Gastrocnemius medialis (tissue), 4 donors: ENCODE results near the gene SLC16A9. TPM values are rescaled to one million over a fixed set of nuclear protein-coding genes. Genes with fewer than 3 reads are reported as not detected.
"Not testable (repeated sequence)": the region's sequence is repeated elsewhere in the genome, so short reads cannot be mapped to it uniquely, and the experiment has no call there.

Experiments used
- ATAC-seq, 2 donors: fragments of 150-250 bp; one replicate each; pipeline ENCODE4 v1.9.1; 2016
- DNase-seq, 2 donors: peaks; one replicate each; pipeline ENCODE4 v3.0.0-alpha.2; 2019
- H3K27ac ChIP-seq, 4 donors: fragments of 200-600 bp; sonication (generic); 1 replicate in 1 of 4; 2 replicates in 3 of 4; pipeline ENCODE4 v1.5.1; 2016 to 2018; ENCODE audit warnings: mild to moderate bottlenecking in 2 of 4, moderate library complexity in 1 of 4
- H3K27me3 ChIP-seq, 3 donors: fragments of 200-600 bp; sonication (generic) in 2 of 3; 1 replicate in 1 of 3; 2 replicates in 2 of 3; pipeline versions ENCODE4 v1.5.1 to v1.6.0; 2016 to 2019; ENCODE audit warnings: mild to moderate bottlenecking in 1 of 3, moderate library complexity in 1 of 3
- H3K36me3 ChIP-seq, 2 donors: fragments of 200-600 bp; sonication (generic) in 1 of 2; one replicate each; pipeline ENCODE4 v1.5.1; 2017 to 2018
- H3K4me1 ChIP-seq, 2 donors: fragments of 200-600 bp; sonication (generic) in 1 of 2; one replicate each; pipeline ENCODE4 v1.5.1; 2016 to 2017; ENCODE audit warnings: mild to moderate bottlenecking in 2 of 2
- H3K4me3 ChIP-seq, 4 donors: fragments of 200-600 bp; sonication (generic) in 3 of 4; 1 replicate in 1 of 4; 2 replicates in 3 of 4; pipeline ENCODE4 v1.5.1; 2016 to 2019; ENCODE audit warnings: mild to moderate bottlenecking in 2 of 4
- H3K9me3 ChIP-seq, 3 donors: fragments of 200-600 bp; sonication (generic) in 2 of 3; 1 replicate in 1 of 3; 2 replicates in 2 of 3; pipeline ENCODE4 v1.5.1; 2016 to 2019
- POLR2A ChIP-seq, 2 donors: fragments of 450-650 bp; IDR thresholded peaks; one replicate each; pipeline ENCODE4 v1.6.1; 2017; ENCODE audit warnings: antibody characterized with exemption in 2 of 2, mild to moderate bottlenecking in 2 of 2, moderate library complexity in 2 of 2
- in situ Hi-C, 4 donors: fragments of 200-750 bp; cut with MboI; loops; one replicate each; pipeline versions ENCODE4 v1.15.0 to v1.8.0; 2017; ENCODE audit warnings: low sequenced_read_pairs in 4 of 4
- intact Hi-C: fragments of 100-400 bp; cut with DNase I; formaldehyde crosslinking; loops from one replicate; pipeline ENCODE4 v1.15.1; 2023; ENCODE audit warnings: low total_unique reads
- total RNA-seq, 4 donors: library from RNA; depleted of rRNA; stranded (reverse); fragments of >200 nt; gene quantifications; one replicate each; pipeline versions ENCODE4 v1.1.0 to v1.2.3, GENCODE V29; 2016
- TF ChIP-seq, protein P1 (sequence below), 5 experiments: fragments of 450-650 bp in 3 of 5; fragments of 200-600 bp in 2 of 5; sonication (generic) in 2 of 5; IDR thresholded peaks in 4 of 5; conservative IDR thresholded peaks in 1 of 5; 1 replicate in 4 of 5; 2 replicates in 1 of 5; pipeline ENCODE4 v1.5.1; 2016 to 2019; ENCODE audit warnings: antibody characterized with exemption in 5 of 5, mild to moderate bottlenecking in 3 of 5, moderate library complexity in 3 of 5

The SLC16A9 gene
- total RNA-seq, 4 donors from 2014 or later, result 0.73 to 7.4 (median 3.3) TPM

GRCh38 chr10:59644841-59645240, 64.8 kb downstream of the SLC16A9 start:
- Histone ChIP-seq H3K27ac (no peak overlapping the region), H3K36me3 (no peaks in the 10 kb centered on the region), H3K4me3 (no peak overlapping the region), H3K9me3 (no peaks in the 10 kb centered on the region), H3K4me1 (peaks cover 13 to 14% of the 10 kb centered on the region in 2 donors), H3K27me3 (no peaks in the 10 kb centered on the region)
- DNase-seq, result no peak
- TF ChIP-seq, protein P1, sequence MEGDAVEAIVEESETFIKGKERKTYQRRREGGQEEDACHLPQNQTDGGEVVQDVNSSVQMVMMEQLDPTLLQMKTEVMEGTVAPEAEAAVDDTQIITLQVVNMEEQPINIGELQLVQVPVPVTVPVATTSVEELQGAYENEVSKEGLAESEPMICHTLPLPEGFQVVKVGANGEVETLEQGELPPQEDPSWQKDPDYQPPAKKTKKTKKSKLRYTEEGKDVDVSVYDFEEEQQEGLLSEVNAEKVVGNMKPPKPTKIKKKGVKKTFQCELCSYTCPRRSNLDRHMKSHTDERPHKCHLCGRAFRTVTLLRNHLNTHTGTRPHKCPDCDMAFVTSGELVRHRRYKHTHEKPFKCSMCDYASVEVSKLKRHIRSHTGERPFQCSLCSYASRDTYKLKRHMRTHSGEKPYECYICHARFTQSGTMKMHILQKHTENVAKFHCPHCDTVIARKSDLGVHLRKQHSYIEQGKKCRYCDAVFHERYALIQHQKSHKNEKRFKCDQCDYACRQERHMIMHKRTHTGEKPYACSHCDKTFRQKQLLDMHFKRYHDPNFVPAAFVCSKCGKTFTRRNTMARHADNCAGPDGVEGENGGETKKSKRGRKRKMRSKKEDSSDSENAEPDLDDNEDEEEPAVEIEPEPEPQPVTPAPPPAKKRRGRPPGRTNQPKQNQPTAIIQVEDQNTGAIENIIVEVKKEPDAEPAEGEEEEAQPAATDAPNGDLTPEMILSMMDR (IDR thresholded peaks at IDR 0.05 in 4 of 5, conservative IDR thresholded peaks at IDR 0.05 in 1 of 5), result no peak
- no peak for TF ChIP-seq POLR2A (IDR thresholded peaks at IDR 0.05)
- no peak for ATAC-seq
- in situ Hi-C loops, result loop anchor here in 1 of 4 donors (25.0 kb wide), 1 partner anchor 392 kb away; no protein-coding TSS in a partner anchor
- intact Hi-C loops, result no loop called here

DNA sequence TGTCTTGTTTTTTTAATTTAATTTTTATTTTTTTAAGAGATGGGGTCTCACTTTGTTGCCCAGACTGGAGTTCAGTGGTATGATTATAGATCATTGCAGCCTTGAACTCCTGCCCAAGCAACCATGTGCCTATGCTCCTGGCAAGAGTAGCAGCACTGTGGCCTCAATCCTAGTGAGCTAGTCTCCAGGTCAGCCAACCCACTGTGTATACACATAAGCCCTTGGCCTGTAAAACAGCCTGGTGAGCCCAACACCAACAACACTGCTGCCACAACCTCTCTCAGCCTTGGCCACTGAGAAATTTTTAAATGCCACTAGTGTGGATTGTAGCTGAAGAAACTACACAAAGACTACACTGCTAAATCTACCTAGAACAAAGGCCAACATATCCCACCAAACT, 68.0 kb downstream of the SLC16A9 start:
- in situ Hi-C loops, result loop anchor here in 1 of 4 donors (25.0 kb wide), 1 partner anchor 396 kb away; no protein-coding TSS in a partner anchor
- H3K36me3 ChIP-seq, H3K4me3 ChIP-seq, DNase-seq, H3K27me3 ChIP-seq, H3K27ac ChIP-seq, intact Hi-C loops, H3K4me1 ChIP-seq, H3K9me3 ChIP-seq, ATAC-seq: not testable (repeated sequence)

- in situ Hi-C loops, result loop anchor here in 2 of 4 donors (10.0 to 25.0 kb wide), 2 partner anchors 69 to 402 kb away; partner anchors contain the start of gene SLC16A9 (in 1 of the 2)
- no peak for ATAC-seq
- intact Hi-C loops, result no loop called here
- Histone ChIP-seq H3K36me3 (no peaks in the 10 kb centered on the region), H3K4me3 (no peak overlapping the region), H3K27ac (no peak overlapping the region), H3K27me3 (no peaks in the 10 kb centered on the region), H3K4me1 (no peaks in the 10 kb centered on the region), H3K9me3 (no peaks in the 10 kb centered on the region)
- TF ChIP-seq POLR2A (IDR thresholded peaks at IDR 0.05), result no peak
- TF ChIP-seq, protein P1 (IDR thresholded peaks at IDR 0.05 in 4 of 5, conservative IDR thresholded peaks at IDR 0.05 in 1 of 5), result no peak
- no peak for DNase-seq
Observed at GRCh38 chr10:59635502-59636290, 74.0 kb downstream of the SLC16A9 start.

DNA sequence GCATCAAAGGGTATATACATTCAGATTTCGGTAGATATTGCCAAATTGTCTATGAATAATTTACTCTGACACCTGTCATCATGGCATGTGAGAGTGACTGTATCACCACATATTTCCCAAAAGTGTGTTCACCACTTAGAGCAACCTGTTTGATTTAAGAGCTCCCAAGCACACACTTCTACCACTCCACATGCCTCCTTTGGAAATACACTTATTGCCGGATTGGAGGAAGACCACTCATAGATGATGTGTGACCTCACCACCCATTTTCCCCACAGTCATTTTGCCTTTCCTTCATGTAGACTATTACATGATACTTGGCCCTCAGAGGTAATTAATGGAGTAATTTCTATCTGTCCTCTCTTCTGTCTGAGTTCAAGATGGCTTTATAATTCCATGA, 75.5 kb downstream of the SLC16A9 start:
- no peak for TF ChIP-seq POLR2A (IDR thresholded peaks at IDR 0.05)
- TF ChIP-seq, protein P1 (IDR thresholded peaks at IDR 0.05 in 4 of 5, conservative IDR thresholded peaks at IDR 0.05 in 1 of 5), result no peak
- H3K4me3 ChIP-seq, result no peak overlapping the region
- H3K36me3 ChIP-seq, result no peaks in the 10 kb centered on the region
- intact Hi-C loops, result no loop called here
- in situ Hi-C loops, result loop anchor here in 2 of 4 donors (10.0 to 25.0 kb wide), 2 partner anchors 71 to 403 kb away; partner anchors contain the start of gene SLC16A9 (in 1 of the 2)
- DNase-seq, result no peak
- no peaks in the 10 kb centered on the region for H3K27me3 ChIP-seq
- no peaks in the 10 kb centered on the region for H3K4me1 ChIP-seq
- no peaks in the 10 kb centered on the region for H3K9me3 ChIP-seq
- H3K27ac ChIP-seq, result no peak overlapping the region
- ATAC-seq, result no peak

- intact Hi-C loops (no loop called here), in situ Hi-C loops (loop anchor here in 2 of 4 donors (10.0 to 25.0 kb wide), 2 partner anchors 72 to 404 kb away; partner anchors contain the start of gene SLC16A9 (in 1 of the 2))
- Histone ChIP-seq H3K4me1 (no peaks in the 10 kb centered on the region), H3K27ac (no peak overlapping the region), H3K4me3 (no peak overlapping the region), H3K36me3 (no peaks in the 10 kb centered on the region), H3K27me3 (no peaks in the 10 kb centered on the region), H3K9me3 (no peaks in the 10 kb centered on the region)
- DNase-seq, result no peak
- TF ChIP-seq, protein P1 (IDR thresholded peaks at IDR 0.05 in 4 of 5, conservative IDR thresholded peaks at IDR 0.05 in 1 of 5), result no peak
- no peak for TF ChIP-seq POLR2A (IDR thresholded peaks at IDR 0.05)
- ATAC-seq, result no peak
Observed at GRCh38 chr10:59633063-59633462, 76.6 kb downstream of the SLC16A9 start.
